Stimulated activated CD4-positive, alpha-beta T cell treated with anti-CD3 and anti-CD28 coated beads, Interleukin-2, amount 100 ng/mL, for 4 hours (primary cell): ENCODE results near the gene TBX18.

Experiments used
- DNase-seq: peaks from one replicate; pipeline ENCODE4 v3.0.0-alpha.2; 2020; ENCODE audit warnings: low read depth

TBX18 gene

GRCh38 chr6:84671183-84671582 is 93.2 kb downstream of the TBX18 start:
- DNase-seq = no peak

- no peak for DNase-seq
Observed at GRCh38 chr6:84669945-84670344, 94.5 kb downstream of the TBX18 start.

GRCh38 chr6:84667252-84668213 is 96.9 kb downstream of the TBX18 start:
- DNase-seq = no peak

DNA sequence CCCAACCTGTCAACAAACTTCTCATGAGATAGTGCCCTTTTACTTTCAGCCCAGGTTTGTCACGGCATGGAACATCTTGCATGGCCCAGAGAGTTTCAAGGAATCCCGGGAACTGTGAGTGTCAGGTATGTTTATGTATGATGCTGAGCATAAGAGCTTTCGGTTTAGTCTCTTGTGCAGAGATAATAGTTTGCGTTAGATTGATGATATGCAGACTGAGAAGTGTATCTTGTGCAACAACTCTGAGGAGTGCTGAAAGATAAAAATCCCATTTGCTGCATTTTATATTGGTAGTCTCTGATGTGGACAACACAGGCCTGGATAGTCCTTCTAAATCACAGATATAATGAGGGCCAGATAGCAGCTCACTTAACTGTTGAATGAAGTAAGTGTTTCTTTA is 99.0 kb downstream of the TBX18 start:
- DNase-seq = no peak

DNA sequence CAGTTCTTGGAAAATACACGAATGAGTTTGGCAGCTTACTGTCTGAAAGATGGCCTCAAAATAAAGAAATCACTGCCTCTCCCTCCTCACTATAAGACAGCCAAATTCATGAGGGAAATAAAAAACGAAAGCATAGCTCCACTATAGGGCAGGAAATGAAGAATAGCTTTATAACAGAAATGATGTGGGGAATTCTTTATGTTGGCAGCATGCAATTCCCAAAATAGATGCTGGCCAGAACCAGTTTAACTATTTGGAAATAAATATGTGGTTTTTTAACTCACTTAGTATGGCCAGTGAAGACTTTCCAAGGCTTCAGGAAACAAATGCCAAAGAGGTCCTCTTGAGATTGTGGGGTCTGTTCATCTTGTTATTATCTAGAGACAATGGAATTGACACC is 100.5 kb downstream of the TBX18 start:
- DNase-seq = no peak

- DNase-seq = no peak
Observed at GRCh38 chr6:84657486-84657885, 106.9 kb downstream of the TBX18 start.

DNA sequence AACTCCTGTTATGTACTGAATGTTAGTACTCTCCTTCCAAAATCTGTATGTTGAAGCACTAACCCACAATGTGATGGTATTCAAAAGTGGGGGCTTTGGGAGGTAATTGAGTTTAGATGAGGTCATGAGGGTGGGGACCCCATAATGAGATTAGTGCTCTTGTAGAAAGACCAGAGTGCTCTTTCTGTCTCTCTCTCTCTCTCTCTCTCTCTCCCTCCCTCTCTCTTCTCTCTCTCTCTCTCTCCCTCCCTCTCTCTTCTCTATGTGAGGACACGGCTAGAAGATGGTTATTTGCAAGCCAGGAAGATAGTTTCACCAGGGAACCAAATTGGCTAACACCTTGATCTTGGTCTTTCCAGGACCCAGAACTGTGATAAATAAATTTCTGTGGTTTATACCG is 107.4 kb downstream of the TBX18 start:
- no peak for DNase-seq

DNA sequence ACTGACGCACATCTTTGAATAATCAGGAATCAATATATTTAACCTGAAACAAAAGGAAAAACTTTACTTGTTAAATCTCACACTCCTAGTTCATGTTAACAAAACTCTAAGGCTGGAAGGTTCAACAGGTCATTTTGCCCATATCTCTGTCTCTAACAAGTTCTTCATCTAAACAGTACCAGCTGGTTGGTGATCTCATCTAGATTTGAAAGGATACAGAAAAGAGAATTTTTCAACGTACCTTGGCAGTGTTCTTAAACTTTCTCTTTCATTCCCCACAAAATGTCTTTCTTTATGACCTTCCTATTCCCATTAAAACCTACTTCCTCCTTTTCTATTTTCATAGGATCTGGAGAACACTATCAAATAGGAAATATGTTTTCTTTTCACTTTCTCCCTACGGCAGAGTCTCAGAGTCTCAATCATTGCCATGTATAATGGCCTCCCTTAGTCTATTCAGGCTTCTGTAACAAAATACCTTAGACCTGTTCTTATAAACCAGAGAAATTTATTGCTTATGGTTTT is 111.3 kb downstream of the TBX18 start:
- DNase-seq = no peak

DNA sequence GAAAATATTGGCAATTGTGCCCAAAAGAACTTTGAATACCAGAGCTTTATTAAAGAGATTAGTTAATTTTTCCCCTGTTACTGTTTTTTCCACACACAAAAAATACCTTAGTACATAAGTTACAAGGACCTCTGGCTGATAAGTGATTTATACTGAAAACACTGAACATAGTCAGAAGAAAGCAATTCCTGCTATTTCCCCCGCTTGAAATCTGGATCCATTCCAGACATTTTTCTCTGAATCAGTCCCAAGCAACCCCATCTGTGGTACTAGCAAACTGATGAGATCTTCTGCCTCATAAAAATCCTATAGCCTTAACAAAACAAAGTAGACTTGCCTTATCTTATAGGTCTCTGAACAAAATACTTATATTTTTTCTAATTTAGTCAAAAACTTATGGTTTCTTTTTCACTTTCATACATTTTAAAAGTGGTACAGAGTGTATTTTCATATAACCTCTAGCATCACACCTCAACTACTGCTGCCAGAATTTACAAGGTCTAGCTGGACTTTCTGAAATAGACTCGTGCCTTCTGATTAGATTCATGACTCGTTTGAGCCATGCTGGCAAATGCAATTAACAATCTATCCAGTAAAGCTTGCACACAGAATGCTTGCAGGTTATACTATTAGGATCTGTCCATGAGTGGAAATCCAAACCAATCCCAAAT is 111.9 kb downstream of the TBX18 start:
- no peak for DNase-seq

- no peak for DNase-seq
Observed at GRCh38 chr6:84651583-84651982, 112.8 kb downstream of the TBX18 start.

DNA sequence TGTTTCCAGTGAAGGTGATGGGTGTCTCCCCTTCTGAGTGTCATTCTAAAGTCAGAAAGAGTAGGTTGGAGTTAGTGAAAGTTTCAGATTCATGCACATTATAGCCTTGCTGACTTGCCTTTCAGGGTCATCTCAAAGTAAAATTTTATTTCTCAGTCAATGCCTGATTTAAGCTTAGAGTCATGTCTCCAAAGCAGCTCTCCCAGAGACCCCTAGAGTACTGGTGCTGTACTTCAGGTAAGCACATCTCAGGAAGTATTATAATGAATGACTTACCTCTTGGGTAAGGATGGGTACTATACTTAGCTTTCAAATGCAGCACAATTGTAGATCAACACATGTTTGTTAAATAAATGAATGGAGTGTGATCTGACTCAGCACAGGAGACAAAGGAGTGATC is 116.0 kb downstream of the TBX18 start:
- DNase-seq = no peak

GRCh38 chr6:84645563-84646266 is 118.7 kb downstream of the TBX18 start:
- no peak for DNase-seq

GRCh38 chr6:84645000-84645399 is 119.4 kb downstream of the TBX18 start:
- no peak for DNase-seq

- no peak for DNase-seq
Observed at GRCh38 chr6:84643778-84644177, 120.6 kb downstream of the TBX18 start.

- no peak for DNase-seq
Observed at GRCh38 chr6:84641076-84641475, 123.3 kb downstream of the TBX18 start.

- DNase-seq = no peak
Observed at GRCh38 chr6:84639396-84639795, 125.0 kb downstream of the TBX18 start.

DNA sequence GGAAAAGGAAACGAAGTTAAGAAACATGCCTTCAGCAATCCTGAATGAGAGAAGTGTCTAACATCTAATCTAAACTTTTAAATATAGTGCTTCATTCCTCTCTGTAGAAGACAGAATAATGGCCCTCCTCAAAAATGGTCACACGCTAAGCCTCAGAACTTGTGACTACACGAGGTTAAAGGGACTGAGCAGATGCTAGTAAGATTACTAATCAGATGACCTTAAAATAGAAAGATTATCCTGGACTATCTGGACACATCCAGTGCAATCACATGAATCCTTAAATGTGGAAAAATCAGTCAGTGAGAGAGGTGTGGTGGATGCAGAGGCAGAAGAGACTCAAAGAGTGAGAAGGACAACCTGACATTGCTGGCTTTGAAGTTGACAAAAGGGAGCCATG is 126.1 kb downstream of the TBX18 start:
- DNase-seq = no peak
